Activated T-helper 2 cell treated with anti-CD3 and anti-CD28 coated beads, Interferon-gamma antibody, Interleukin-2, Interleukin-4, amounts not matched to agents 10 μg/mL and 5 μg/mL and 100 μg/mL, durations not matched to agents 14 hours and 24 hours and 36 hours (primary cell): ENCODE data around the gene CNIH1. TPM values are rescaled to one million over a fixed set of nuclear protein-coding genes. Genes with fewer than 3 reads are reported as not detected.
"Not testable (repeated sequence)": the region's sequence is repeated elsewhere in the genome, so short reads cannot be mapped to it uniquely, and the experiment has no call there.

Experiments used
- DNase-seq: peaks from one replicate; pipeline ENCODE4 v3.0.0; 2021; ENCODE audit warnings: low spot score
- H3K27ac Mint-ChIP-seq: one replicate; pipeline ENCODE4 v1.8.0; 2021; ENCODE audit warnings: mixed read lengths
- H3K27me3 Mint-ChIP-seq: one replicate; pipeline ENCODE4 v1.8.0; 2021; ENCODE audit warnings: low read depth, mixed read lengths
- H3K36me3 Mint-ChIP-seq: one replicate; pipeline ENCODE4 v1.8.0; 2021; ENCODE audit warnings: low read depth, mixed read lengths
- H3K4me1 Mint-ChIP-seq: one replicate; pipeline ENCODE4 v1.8.0; 2021; ENCODE audit warnings: low read depth, mixed read lengths
- H3K4me3 Mint-ChIP-seq: one replicate; pipeline ENCODE4 v1.8.0; 2021; ENCODE audit warnings: low read depth, mild to moderate bottlenecking, moderate library complexity, mixed read lengths
- H3K9me3 Mint-ChIP-seq: one replicate; pipeline ENCODE4 v1.8.0; 2021; ENCODE audit warnings: mixed read lengths
- intact Hi-C: fragments of 100-400 bp; cut with micrococcal nuclease; formaldehyde crosslinking; loops from one replicate; pipeline ENCODE4 v1.15.1; 2023
- total RNA-seq: library from RNA; stranded (reverse); gene quantifications from 2 replicates; pipeline ENCODE4 v1.2.3, GENCODE V29; 2022

The CNIH1 gene
- total RNA-seq, 1 donor from 2014 or later: 113 TPM

DNA sequence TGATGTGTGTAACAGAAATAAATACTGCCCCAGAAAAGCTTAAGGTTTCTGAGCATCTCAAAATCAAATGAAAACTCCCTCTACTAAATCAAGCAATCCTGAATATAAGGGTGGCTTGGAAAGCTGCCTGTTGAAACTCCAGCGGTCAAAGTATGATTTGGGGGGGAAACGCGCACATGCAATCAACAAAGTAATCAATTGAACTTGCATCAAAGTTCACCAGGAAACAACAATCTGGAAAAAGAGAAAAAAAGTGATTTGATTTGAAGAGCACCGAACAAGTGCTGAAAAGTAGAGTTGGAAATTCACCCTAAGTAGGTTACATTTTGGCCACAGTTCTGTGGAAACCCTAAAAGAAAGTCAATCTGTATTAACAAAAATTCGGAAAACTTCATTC, 700 bp downstream of the CNIH1 start:
- Mint-ChIP-seq H3K27ac (peak overlapping the region; percentile 92), H3K9me3 (no peaks in the 10 kb centered on the region), H3K27me3 (no peaks in the 10 kb centered on the region), H3K4me3 (peak overlapping the region; percentile 95), H3K4me1 (peaks cover 51% of the 10 kb centered on the region), H3K36me3 (peaks cover 37% of the 10 kb centered on the region)
- no peak for DNase-seq
- intact Hi-C loops: loop anchor here (2.0 to 5.0 kb wide), 3 partner anchors 48 to 1288 kb away; partner anchors contain the start of genes DDHD1 and GMFB

DNA sequence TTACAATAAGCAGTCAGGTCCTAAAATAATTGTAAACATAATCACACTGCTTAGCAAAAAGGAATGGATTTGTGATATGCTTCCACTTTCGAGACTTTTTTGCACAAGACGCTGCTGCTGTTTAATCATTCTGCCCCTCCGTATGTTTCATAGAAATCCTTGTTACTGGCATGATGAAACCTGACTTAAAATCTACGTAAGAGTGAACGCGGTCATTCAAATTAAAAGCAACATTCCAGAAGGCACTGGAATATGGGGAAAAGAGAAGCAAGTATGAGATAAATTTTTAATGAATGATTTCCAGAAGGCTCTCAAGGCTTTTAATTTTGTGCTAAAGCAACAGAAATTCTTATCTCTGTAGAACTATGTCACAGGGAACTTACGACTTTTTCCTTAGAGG, 1.1 kb downstream of the CNIH1 start:
- peak overlapping the region; percentile 95 for H3K4me3 Mint-ChIP-seq

DNA sequence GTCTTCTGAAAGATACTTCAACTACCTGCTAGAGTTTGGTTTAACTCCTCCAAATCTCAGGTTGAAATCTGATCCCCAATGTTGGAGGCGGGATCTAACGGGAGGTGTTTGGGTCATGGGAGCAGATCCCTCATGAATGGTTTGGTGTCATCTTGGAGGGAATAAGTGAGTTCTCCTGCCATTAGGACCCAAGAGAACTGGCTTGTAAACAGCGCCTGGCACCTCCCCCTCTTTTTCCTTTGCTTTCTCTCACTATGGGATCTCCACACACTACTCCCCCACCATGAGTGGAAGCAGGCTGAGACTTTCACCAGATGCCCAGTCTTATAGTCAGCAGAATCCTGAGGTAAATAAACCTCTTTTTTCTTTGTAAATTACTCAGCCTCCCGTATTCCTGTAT, 2.5 kb downstream of the CNIH1 start:
- Mint-ChIP-seq H3K36me3 (peaks cover 55% of the 10 kb centered on the region), H3K9me3 (no peaks in the 10 kb centered on the region), H3K4me1 (peaks cover 66% of the 10 kb centered on the region), H3K27ac (no peak overlapping the region), H3K27me3 (no peaks in the 10 kb centered on the region), H3K4me3 (peak overlapping the region; percentile 51)
- intact Hi-C loops: loop anchor here (5.0 kb wide), 1 partner anchor 464 kb away; the partner anchor contains the start of gene GCH1
- no peak for DNase-seq

More for the DNA sequence above, 1.1 kb downstream of the CNIH1 start:
- DNase-seq: no peak
- Mint-ChIP-seq H3K9me3 (no peaks in the 10 kb centered on the region), H3K27me3 (no peaks in the 10 kb centered on the region), H3K4me1 (peaks cover 55% of the 10 kb centered on the region), H3K36me3 (peaks cover 42% of the 10 kb centered on the region), H3K27ac (peak overlapping the region; percentile 92)
- intact Hi-C loops: loop anchor here (2.0 to 5.0 kb wide), 3 partner anchors 49 to 1288 kb away; partner anchors contain the start of genes DDHD1 and GMFB

DNA sequence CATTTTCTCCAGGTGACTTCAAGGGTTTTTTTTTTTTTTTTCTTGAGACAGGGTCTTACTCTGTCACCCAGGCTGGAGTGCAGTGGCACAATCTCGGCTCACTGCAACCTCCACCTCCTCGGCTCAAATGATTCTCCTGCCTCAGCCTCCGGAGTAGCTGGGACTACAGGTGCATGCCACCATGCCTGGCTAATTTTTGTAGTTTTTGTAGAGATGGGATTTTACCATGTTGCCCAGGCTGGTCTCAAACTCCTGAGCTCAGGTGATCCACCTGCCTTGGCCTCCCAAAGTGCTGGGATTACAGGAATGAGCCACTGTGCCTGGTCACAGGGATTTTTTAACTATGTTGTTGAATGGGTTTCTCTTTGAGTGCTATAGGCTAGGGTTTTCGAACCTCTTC, 3.2 kb downstream of the CNIH1 start:
- intact Hi-C loops: loop anchor here (5.0 kb wide), 1 partner anchor 464 kb away; the partner anchor contains the start of gene GCH1
- Mint-ChIP-seq H3K36me3 (peaks cover 62% of the 10 kb centered on the region), H3K4me1 (peaks cover 71% of the 10 kb centered on the region)
- H3K4me3 Mint-ChIP-seq, H3K27me3 Mint-ChIP-seq, H3K9me3 Mint-ChIP-seq, H3K27ac Mint-ChIP-seq, DNase-seq: not testable (repeated sequence)

DNA sequence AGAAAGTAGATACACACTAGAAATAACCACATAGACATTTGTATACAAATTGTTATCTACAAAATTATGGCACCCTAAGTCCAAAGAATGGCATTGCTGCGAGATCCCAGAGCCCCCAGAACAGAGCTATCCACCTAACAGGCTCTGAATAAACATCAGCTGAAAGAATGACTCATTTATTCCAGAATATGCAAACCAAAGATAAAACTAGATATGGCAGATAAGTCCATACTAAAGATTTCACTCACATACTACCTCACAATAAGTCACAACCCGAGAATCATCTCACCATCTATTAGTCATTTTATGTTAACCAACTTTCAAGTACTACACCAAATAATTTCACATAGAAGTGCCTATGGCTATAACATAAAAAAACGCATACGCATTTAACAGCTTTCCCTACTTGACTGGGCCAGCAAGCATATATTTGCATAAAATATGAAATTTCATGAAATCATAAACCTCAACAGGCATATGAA, 5.6 kb downstream of the CNIH1 start:
- Mint-ChIP-seq H3K36me3 (peaks cover 82% of the 10 kb centered on the region), H3K27me3 (no peaks in the 10 kb centered on the region), H3K9me3 (no peaks in the 10 kb centered on the region), H3K27ac (peak overlapping the region; percentile 95), H3K4me3 (peak overlapping the region; percentile 70), H3K4me1 (peaks cover 71% of the 10 kb centered on the region)
- DNase-seq: no peak
- intact Hi-C loops: loop anchor here (1.0 to 5.0 kb wide), 4 partner anchors 15 to 467 kb away; partner anchors contain the start of genes GCH1 and GMFB

DNA sequence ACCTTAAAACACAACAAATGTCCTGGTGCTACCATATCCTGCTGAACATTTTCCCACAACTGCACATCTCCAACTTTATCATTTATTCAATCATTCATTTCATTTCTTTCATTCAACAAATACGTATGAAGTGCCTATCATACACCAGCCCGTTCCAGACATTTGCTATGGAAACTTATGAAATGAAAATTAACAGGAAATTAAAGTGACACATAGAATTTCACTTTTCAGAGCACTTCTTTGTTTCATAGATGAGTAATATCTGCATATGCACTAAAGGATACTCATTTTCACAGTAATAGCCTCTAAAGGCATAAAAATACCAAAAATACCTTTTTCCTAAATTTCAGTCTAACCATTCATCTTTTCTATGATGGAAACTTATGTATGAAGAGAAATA, 12.6 kb downstream of the CNIH1 start:
- H3K4me3 Mint-ChIP-seq: no peak overlapping the region
- H3K4me1 Mint-ChIP-seq: peaks cover 34% of the 10 kb centered on the region
- H3K9me3 Mint-ChIP-seq: no peaks in the 10 kb centered on the region
- H3K36me3 Mint-ChIP-seq: peaks cover 88% of the 10 kb centered on the region
- intact Hi-C loops: no loop called here
- no peaks in the 10 kb centered on the region for H3K27me3 Mint-ChIP-seq
- no peak for DNase-seq
- H3K27ac Mint-ChIP-seq: peak overlapping the region; percentile 71

DNA sequence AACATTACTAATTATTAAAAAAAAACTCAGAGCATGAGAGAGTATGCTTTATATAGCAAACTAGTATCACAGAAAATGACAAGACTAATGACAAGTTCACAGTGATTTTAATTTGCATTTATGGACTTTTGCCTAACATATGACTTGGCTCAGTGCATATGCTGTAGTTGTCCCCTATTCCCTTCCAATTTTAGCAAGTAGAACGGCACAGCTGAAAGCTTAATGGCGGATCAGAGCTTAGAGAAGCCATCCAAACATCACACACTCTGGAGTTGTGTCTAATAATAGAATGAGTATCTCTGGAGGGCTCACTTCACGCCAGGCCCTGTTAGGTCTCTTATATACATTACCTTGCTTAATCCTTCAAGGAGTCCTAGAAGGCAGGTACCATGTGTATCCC, 13.3 kb downstream of the CNIH1 start:
- intact Hi-C loops: no loop called here
- Mint-ChIP-seq H3K36me3 (peaks cover 82% of the 10 kb centered on the region), H3K4me1 (peaks cover 29% of the 10 kb centered on the region), H3K27me3 (no peaks in the 10 kb centered on the region), H3K9me3 (no peaks in the 10 kb centered on the region), H3K4me3 (no peak overlapping the region), H3K27ac (peak overlapping the region; percentile 71)
- no peak for DNase-seq

DNA sequence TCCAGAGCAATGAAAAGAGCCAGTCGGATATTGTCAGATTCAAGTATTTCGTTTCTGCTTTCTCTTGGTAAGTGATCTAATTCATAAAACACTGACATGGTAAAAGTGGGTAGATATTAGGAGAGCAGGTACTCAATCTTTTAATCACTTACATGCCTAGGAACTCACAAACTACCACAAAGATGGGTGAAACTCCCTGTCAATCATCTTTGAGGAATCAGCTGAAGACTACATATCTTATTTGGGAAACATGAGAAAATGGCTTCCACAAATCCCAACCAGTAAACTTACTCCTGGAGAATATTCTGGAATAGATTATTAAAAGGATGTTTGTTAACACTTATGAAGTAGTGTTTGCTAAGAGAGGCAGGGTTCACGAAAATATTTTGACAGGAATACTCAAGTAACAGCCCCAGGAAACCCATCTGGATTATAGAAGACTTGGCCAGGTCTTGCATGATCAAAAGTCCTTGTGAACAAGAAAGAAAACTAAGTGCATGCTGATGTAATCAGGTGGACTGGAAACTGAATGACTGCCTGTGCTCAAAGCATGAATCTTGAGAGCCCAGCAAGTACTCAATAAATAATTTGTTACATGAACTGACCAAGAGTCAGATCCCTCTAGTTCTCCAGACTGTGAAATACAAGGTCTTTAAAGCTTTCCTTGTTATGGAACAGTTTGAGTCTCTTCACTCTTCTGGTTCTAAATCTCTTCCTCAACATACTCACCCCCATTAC, 15.5 kb downstream of the CNIH1 start:
- peak overlapping the region; percentile 61 for H3K27ac Mint-ChIP-seq

DNA sequence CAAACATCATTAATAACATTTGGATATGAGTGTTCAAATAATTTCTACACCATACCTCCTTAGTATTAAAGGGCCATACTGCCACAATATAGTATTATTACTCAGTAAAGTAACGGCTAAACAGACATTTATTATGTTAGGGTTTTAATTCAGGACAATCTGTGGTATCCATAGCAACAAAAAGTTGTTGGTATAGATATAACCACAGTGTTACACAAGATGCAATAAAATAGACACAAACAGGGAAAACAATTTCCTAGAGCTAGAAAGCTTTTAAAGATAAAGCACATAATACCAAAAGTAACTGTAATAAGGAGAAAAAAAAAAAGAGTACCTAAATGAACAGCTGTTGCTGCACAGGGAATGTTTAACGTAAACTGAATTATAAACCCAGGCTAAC, 16.1 kb downstream of the CNIH1 start:
- intact Hi-C loops: no loop called here

More for the DNA sequence above, 15.5 kb downstream of the CNIH1 start:
- no peak for DNase-seq
- peaks cover 66% of the 10 kb centered on the region for H3K36me3 Mint-ChIP-seq
- peaks cover 26% of the 10 kb centered on the region for H3K4me1 Mint-ChIP-seq
- no peaks in the 10 kb centered on the region for H3K9me3 Mint-ChIP-seq
- no peak overlapping the region for H3K4me3 Mint-ChIP-seq
- H3K27me3 Mint-ChIP-seq: no peaks in the 10 kb centered on the region
- intact Hi-C loops: no loop called here

DNA sequence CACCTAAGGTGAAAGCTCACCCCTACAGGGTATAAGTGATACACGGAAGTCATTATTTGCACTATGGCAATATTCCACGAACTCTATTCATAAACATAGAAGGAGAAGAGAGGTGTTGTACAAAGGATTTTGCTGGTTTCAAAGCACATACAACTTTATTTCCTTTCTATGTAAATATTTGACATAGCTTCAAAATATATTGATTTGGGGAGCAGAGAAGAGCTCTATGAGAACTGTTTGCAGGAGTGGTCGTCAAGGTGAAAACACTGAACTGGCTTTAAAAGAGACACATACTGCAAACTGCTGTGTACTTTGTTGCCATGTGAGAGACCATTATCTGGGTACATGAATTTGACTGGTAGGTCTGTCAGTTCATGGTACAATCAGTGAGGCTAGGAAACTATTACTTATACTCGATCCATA, 16.7 kb downstream of the CNIH1 start:
- no peaks in the 10 kb centered on the region for H3K9me3 Mint-ChIP-seq
- intact Hi-C loops: no loop called here
- no peak overlapping the region for H3K27ac Mint-ChIP-seq
- peaks cover 64% of the 10 kb centered on the region for H3K36me3 Mint-ChIP-seq
- H3K4me3 Mint-ChIP-seq: no peak overlapping the region
- H3K27me3 Mint-ChIP-seq: no peaks in the 10 kb centered on the region
- no peak for DNase-seq
- H3K4me1 Mint-ChIP-seq: peaks cover 32% of the 10 kb centered on the region

More for the DNA sequence above, 16.1 kb downstream of the CNIH1 start:
- DNase-seq: no peak
- H3K9me3 Mint-ChIP-seq: no peaks in the 10 kb centered on the region
- no peak overlapping the region for H3K27ac Mint-ChIP-seq
- no peak overlapping the region for H3K4me3 Mint-ChIP-seq
- peaks cover 65% of the 10 kb centered on the region for H3K36me3 Mint-ChIP-seq
- no peaks in the 10 kb centered on the region for H3K27me3 Mint-ChIP-seq
- H3K4me1 Mint-ChIP-seq: peaks cover 28% of the 10 kb centered on the region

DNA sequence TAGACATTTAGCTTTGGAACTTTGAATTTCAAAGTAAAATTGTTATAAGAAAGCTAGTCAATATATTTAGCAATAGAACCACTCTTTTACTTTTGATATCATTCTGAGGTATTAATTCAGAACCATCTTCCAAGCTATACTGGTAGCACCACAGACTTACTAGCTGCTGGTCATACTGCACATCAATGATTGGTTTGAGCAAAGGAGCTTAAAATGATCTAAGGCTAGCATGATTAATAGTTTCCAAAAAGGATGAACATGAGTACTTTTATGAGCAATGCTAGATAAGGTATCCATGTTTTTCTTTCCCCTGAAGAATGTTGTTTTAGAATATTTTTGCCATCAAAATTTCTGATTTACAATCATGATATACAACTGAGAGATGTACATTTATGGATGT, 17.2 kb downstream of the CNIH1 start:
- H3K9me3 Mint-ChIP-seq: no peaks in the 10 kb centered on the region
- no peaks in the 10 kb centered on the region for H3K27me3 Mint-ChIP-seq
- no peak for DNase-seq
- peaks cover 63% of the 10 kb centered on the region for H3K36me3 Mint-ChIP-seq
- H3K4me1 Mint-ChIP-seq: peaks cover 30% of the 10 kb centered on the region
- no peak overlapping the region for H3K4me3 Mint-ChIP-seq
- intact Hi-C loops: no loop called here
- no peak overlapping the region for H3K27ac Mint-ChIP-seq

DNA sequence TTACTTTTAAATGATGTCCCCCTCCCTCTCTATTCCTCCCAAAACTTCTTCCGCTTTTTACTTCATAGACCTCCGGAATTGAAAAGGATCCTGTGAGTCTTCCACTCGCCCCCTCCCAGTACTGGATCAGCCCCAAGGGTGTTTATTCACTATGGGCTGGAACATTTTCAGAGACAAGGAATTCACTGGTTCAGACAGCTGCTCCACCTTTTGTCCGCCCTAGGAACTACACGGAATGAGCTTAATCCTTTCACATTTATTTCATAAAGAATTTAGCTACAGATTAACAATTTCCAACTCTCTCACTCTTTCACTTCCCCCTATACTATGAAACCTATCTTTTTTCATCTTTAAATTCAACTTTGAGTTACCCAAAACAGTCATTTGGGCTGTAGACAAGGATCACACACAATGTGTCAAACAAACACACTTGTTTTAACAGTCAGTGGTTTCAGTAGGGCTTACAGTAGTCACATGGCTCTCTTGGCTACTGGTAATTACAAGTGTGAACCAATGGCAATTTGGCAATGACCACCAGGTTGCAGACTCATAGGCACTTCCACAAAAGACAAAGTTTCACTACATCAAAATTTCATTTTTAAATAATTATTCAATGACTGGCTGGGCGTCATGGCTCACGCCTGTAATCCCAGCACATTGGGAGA, 20.6 kb downstream of the CNIH1 start:
- DNase-seq: no peak
- intact Hi-C loops: loop anchor here (2.0 kb wide), 1 partner anchor 14 kb away; no protein-coding TSS in a partner anchor
- Mint-ChIP-seq H3K9me3 (no peaks in the 10 kb centered on the region), H3K4me3 (no peak overlapping the region), H3K36me3 (peaks cover 41% of the 10 kb centered on the region), H3K27ac (peak overlapping the region; percentile 85), H3K27me3 (no peaks in the 10 kb centered on the region), H3K4me1 (peaks cover 20% of the 10 kb centered on the region)

DNA sequence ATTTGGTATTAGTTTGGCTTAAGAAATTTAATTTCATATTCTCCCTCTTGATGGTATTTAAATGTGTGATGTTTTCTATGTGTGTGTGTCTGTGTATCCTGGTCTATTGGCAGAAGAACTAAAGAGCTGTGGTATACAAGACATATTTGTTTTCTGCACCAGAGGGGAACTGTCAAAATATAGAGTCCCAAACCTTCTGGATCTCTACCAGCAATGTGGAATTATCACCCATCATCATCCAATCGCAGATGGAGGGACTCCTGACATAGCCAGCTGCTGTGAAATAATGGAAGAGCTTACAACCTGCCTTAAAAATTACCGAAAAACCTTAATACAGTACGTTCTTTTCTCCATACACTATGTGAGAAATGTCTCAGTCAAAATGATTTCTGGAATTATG, 29.8 kb downstream of the CNIH1 start:
- Mint-ChIP-seq H3K27ac (no peak overlapping the region), H3K27me3 (no peaks in the 10 kb centered on the region), H3K36me3 (peaks cover 70% of the 10 kb centered on the region), H3K4me1 (no peaks in the 10 kb centered on the region), H3K4me3 (no peak overlapping the region), H3K9me3 (no peaks in the 10 kb centered on the region)
- intact Hi-C loops: no loop called here
- no peak for DNase-seq
